G401 (cell line): ENCODE measurements around the gene COP1. TPM values are rescaled to one million over a fixed set of nuclear protein-coding genes. Genes with fewer than 3 reads are reported as not detected.

Source experiments
- DNase-seq: peaks from one replicate; pipeline ENCODE4 v3.0.0-alpha.2; 2015; ENCODE audit warnings: low spot score
- in situ Hi-C: cut with HindIII; loops from 2 replicates; pipeline ENCODE4 v1.10.0; 2016; ENCODE audit warnings: low sequenced_read_pairs, mixed read lengths
- total RNA-seq: library from RNA; depleted of rRNA; stranded (reverse); fragments of >200 nt; shearing (Covaris generic); gene quantifications from 2 replicates; pipeline ENCODE4 v1.2.3, GENCODE V29; 2014

Gene COP1
- total RNA-seq, 1 experiment from 2014 or later = 70.4 TPM

DNA sequence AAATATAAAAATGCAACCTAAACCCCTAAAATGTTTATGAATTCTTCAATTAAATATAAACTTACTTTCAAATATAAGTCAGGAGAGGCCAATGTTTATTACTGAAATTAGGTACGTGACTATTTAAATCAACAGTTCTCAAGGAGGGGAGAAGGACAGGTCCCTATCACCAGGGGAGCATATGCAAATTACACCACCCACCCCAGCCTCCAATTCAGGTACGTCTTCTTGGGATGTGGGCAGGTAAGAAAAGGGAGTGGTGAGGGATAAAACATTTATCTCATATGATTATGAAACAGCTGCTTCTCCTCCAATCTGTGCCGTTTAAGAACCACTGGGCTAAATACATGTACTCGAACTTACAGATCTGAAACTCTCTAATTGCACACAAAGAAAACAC is 3.4 kb downstream of the COP1 start:
- no peak for DNase-seq
- in situ Hi-C loops = no loop called here

DNA sequence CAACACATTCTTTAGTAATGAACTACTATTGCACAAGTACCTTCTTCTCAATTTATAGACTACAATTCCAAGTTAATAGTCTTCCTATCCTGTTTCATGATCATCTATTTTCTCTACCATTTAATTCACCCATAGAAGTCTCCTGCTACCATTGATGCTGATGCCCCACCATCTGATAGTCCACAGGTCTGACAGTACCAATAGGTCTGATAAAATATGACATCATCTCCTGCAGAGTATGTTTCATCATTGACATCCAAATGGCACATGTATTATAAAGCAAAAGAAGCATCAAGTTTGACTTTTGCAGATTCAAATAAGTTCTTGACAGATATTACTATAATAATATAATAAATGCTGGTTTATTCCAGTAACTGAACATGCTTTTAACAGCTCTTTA is 5.5 kb downstream of the COP1 start:
- no peak for DNase-seq
- in situ Hi-C loops = no loop called here

DNA sequence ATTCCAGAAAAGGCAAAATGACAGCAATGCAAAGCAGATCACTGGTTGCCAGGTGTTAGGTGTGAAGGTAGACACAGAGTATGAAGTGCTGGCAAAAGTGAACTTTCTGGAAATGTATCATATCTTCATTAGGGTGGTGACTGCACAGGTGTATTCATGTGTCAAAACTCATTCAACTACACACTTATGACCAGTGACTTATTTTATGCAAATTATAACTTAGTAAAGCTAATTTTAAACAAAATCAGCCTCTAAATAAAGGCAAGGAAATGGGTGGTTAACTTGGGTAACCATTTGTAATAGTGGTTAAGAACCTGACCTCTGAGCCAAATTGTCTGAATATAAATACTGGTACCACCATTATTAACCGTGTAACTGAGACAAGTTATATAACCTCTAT is 7.4 kb downstream of the COP1 start:
- no peak for DNase-seq
- in situ Hi-C loops = no loop called here

DNA sequence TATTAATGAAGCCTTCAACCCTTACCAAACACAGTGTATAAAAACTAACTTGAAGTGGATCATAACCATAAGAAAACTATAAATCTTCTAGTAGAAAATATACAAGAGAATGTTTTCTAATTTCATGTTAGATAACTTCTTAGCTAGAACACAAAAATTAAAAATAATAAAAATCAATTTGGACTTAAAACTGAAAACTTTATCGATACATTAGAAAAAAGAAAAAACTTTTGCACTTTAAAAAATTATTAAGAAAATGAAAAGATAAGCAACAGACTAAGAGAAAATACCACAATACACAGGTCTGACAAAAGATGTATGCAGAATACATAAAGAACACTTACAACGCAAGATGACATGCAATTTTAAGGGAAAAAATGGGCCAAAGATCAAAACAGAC is 8.7 kb downstream of the COP1 start:
- in situ Hi-C loops = no loop called here

DNA sequence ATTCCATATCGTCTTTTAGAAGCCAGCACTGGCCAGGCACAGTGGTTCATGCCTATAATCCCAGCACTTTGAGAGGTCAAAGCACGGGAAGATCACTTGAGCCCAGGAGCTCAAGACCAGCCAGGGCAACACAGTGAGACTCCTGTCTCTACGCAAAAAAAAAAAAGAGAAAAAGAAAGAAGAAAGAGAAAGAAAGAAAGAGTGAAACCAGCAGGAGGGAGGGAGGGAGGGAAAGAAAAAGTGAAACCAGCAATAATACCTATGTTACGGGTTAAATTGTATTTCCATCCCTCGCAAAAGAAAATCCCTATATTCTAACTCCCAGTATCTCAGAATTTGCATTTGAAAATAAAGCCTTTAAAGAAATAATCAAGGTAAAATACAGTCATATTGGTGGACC is 10.4 kb downstream of the COP1 start:
- in situ Hi-C loops = no loop called here
- DNase-seq = no peak

More for the DNA sequence above, 8.7 kb downstream of the COP1 start:
- DNase-seq = no peak

DNA sequence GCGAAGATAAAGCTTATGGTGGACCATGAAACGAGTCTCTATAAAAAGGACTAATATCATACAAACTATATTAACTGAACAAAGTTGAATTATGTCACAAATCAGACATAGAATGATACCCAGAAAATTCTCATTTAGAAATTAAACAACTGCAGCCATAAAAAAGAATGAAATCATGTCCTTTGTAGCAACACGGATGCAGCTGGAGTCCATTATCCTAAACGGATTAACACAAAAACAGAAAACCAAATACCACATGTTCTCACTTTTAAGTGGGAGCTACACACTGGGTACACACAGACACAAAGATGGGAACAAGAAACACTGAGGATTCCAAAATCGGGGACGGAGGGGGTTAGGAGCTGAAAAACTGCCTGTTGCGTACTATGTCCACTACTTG is 11.5 kb downstream of the COP1 start:
- in situ Hi-C loops = no loop called here
- DNase-seq = no peak

DNA sequence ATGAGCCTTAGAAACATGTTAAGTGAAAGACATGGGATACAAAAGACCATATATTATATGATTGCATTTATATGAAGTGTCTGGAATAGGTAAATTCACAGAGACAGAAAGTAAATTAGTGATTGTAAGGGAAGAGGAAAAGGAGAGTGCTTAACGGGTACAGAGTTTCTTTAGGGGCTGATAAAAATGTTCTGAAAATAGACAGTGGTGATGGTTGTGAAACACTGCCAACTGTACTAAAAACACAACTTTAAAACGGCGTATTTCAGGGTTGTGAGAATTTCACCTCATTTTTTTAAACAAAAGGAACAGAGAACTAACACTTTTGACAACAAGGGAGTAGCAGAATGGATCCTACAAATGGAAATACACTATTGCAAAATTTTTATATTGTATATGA is 13.4 kb downstream of the COP1 start:
- DNase-seq = no peak
- in situ Hi-C loops = no loop called here

DNA sequence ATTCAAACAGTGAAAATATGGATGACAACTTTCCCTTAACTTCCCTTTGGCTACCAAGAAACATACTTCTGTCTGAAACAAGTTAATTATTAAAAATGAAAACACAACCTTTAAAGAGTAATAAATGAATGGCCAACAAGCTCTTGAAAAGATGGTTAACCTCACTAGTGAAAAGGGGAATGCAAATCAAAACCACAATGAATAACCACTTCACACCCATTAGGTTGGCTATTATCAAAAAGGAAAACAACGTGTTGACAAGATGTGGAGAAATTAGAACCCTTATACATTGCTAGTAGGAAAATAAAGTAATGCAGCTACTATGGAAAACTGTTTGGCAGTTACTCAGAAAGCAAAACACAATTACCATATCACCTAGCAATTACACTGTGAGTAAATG is 14.1 kb downstream of the COP1 start:
- in situ Hi-C loops = no loop called here
- DNase-seq = no peak

DNA sequence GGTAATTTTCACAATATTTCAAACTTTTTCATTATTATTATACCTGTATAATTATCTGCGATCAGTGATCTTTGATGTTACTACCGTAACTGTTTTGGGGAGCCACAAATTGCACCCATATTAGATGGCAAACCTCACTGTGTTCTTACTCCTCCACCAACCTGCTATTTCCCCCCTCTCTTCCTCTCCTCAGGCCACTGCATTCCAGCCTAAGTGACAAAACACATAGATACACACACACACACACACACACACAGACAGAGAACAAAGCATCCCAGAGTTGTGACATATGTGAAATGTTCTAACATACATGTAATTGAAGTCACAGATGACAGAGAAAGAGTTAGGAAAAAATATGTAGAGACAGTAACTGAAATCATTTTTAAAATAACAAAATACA is 18.5 kb downstream of the COP1 start:
- in situ Hi-C loops = no loop called here
- DNase-seq = no peak

DNA sequence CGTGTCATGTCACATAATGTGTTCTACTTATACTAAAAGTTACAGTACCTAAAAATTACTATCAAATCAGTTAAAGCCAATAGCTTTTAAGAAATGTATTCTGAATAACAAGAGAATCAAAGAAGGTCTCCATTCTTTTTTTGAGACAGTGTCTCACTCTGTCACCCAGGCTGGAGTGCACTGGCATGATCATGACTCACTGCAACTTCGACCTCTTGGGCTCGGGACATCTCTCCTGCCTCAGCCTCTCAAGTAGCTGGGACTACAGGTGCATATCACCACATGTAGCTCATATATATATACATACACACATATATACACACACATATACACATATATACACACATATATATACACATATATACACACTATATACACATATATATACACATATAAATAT is 20.1 kb downstream of the COP1 start:
- no peak for DNase-seq
- in situ Hi-C loops = no loop called here

DNA sequence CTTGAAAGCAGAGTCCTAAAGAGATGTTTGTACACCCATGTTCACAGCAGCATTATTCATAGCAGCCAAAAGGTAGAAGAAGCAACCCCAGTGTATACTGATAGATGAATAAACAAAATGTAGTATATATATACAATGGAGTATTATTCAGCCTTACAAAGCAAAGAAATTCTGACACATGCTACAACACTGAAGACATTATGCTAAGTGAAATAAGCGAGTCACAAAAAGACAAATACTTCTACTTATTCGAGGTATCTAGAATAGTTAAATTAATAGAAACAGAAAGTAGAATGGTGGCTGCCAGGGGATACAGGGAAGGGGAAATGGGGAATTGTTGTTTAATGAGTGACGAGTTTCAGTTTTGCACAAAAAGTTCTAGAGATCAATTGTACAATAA is 23.5 kb downstream of the COP1 start:
- in situ Hi-C loops = no loop called here
- DNase-seq = no peak

DNA sequence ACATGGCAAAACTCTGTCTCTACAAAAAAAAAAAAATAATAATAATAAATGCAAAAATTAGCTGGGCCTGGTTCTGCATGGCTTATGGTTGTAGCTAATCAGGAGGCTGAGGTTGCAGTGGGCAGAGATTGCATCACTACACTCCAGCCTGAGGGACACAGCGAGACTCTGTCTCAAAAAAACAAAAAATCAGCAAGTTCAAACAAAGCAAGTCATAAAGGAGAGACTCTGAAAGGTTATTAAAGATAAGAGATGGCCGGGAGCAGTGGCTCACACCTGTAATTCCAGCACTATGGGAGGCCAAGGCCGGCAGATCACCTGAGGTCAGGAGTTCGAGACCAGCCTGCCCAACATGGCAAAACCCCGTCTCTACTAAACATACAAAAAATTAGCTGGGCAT is 28.8 kb downstream of the COP1 start:
- no peak for DNase-seq
- in situ Hi-C loops = no loop called here

DNA sequence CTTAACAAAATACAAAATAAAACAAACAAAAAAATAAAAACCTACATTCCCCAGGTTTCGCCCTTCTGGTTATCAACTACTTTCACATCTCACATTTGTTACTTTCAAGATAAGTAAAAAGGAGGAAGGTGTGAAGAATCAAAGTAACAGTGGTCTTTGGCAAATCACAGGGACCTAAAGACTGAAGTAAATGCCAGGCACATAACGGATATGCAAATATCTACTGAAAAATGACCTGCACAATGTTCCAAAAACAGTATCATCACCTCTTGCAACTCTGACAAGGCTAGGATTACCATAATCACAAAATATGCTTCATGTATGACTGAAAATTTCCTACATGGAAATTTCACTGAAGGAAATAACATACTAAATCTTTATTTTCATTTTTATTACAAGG is 29.3 kb downstream of the COP1 start:
- in situ Hi-C loops = no loop called here
- no peak for DNase-seq

DNA sequence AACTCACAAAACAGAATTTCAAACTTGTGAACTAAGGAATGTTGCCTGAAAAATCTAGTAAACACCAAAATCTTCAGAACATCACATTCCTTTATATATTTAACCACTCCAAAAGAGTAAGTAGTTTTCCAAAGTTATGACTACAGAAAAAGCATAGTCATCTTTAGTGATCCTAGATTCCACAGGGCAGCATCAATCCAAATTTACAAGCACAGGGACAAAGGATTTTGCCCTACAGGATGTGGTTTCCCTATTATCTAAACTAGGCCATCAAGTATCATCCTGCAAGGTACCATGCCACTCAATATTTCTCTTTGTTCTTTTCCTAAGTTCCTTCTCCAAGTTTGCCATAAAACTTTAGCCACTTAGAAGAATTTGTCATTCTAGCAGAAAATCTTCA is 33.0 kb downstream of the COP1 start:
- no peak for DNase-seq
- in situ Hi-C loops = no loop called here

DNA sequence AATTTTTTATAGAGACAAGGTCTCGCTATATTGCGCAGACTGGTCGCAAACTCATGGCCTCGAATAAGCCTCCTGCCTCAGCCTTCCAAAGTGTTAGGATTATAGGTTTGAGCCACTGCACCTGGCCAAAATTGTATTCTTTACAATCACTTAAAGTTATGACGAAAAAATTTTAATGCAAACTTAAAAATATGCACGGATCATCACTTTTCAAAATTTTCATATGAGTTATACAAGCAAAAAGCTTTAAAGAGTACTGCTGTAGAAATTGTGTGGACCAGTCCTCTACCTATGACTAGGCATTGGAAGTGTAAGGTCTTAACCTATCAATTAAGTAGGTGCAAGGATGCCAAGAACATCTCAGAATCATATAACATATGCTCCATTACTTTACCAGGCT is 34.9 kb downstream of the COP1 start:
- in situ Hi-C loops = no loop called here
- no peak for DNase-seq

DNA sequence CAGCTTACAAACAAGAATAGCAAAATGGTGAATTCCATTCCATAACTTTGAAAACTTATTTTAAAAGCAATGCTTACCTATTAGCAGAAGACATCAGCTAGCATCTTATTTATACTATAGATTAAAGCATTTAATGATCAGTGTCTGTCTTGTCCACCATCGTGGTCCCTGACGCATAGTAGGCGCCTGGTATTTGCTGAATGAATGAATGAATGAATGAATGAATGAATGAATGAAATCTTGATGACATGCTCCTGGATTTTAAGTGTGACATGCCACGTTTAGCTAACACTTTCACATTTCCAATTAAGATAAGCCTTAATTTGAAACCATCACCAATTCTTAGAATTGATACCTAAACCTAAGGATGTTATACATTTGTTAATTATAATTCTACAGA is 39.9 kb downstream of the COP1 start:
- in situ Hi-C loops = no loop called here
- no peak for DNase-seq

DNA sequence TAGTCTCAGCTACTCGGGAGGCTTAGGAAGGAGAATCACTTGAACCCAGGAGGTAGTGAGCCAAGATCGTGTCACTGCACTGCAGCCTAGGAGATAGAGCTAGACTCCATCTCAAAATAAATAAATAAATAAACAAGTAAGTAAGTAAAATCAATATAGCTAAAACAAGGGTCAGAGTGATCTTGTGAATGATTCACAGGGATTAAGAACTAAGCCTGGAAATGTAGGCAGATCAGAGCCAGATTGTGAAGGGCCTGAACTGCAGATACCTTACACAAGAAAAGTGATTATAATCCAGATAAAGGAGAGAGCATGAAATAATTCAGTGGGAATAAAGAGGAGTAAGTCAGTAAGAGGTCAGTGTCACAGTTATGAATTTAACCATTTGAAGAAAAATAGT is 41.5 kb downstream of the COP1 start:
- DNase-seq = no peak
- in situ Hi-C loops = no loop called here

DNA sequence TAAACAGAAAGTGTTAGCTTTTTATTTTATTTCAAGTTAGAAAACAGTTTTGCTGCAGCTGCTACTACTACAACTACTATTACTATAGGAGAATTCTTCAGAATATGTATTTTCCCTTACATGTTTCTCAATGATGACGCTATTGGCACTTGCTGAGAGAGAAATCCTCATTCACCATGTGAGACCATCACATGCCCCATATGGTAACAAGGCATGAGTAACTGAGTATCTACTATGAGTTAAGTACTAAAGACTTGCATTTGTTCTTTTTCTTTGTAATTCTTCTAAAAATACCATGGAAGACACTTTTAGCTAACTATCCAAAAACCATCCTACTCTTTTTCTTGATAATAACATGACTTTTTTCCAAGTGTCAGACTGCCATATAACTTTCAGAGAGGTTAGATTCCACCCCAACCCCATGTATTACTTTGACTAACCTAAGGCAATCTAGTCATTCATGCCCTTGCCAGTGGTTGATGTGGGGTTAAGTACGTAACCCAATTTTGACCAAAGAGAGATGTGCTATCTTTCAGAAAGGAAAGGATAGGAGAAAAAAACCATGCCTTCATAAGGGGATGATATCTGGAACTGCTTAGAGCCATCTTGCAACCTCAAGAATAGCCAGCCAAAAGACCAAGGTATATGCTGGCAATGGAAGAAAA is 42.9 kb downstream of the COP1 start:
- no peak for DNase-seq
- in situ Hi-C loops = no loop called here

DNA sequence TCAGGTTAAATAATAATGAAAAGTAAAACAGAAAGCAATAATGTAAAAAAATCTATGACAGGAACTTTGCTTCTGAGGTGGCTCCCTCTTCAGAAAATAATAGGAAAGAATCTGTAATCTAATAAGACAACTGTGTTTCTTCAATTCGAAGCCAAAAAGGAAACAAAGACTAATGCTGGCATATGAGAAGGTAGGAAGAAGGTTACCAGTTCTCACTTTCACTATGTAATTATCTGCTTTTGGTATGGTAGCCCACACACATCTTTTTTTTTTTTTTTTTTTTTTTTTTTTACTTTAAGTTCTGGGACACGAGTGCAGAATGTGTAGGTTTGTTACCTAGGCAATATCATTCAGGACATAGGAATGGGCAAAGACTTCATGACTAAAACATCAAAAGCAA is 47.1 kb downstream of the COP1 start:
- DNase-seq = no peak
- in situ Hi-C loops = no loop called here

DNA sequence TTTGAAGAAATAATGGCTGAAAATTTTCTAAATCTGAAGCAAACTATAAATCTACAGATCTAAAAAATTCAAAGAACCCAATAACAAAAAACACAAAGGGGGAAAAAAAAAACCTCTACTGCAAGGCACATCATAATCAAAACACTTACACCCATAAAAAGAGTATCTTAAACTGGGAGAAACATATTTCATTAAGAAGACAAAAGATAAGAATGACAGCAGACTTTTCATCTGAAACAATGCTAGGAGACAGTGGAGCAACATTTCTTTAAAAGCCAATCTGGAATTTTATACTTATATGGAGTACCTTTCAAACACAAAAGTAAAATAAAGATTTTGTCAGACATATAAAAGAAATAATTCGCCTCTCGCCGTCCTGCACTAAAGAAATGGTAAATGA is 49.1 kb downstream of the COP1 start:
- in situ Hi-C loops = no loop called here
- no peak for DNase-seq

DNA sequence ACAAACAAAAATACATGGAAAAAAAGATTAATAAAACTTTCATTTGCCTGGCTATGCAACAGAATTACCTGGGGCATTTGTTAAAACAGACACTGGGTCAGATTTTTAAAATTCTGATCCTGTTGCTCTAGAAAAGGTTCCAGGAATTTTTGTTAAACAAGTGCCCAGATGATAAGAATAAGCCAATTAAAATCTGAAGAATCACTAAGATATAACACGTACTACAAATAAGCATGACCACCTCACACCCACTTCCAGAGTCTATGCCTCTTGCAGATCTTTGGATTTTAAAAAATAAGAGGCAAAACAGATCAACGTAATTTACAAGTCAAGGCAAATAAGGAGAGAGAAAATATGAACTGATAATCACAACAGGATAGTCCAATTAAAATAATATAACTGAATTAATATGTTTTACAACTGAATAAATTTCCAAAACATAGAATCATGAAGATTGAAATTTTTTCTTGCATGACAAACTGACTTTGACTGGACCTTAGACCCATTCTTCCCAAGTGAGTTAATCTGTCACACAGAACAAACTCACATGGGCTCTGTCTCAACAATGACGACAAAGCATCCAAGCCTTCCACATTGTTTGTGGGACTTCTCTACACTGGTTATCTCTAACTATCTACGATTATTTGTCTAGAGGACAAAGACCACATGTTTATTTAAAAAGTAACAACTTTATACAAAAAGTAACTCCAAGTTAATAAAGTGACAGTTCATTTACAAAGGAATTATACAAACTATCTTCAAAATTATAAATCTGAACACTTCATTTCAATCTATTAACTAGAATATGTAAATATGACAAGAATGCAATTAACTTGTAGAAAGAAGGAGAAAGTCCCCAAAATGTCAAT is 56.9 kb downstream of the COP1 start:
- in situ Hi-C loops = no loop called here
- no peak for DNase-seq
